K562 (cell line): ENCODE measurements around the gene LRFN2. TPM values are rescaled to one million over a fixed set of nuclear protein-coding genes. Genes with fewer than 3 reads are reported as not detected.

ENCODE experiments used
- ATAC-seq: fragments of 200-7000 bp; cut with Tn5 transposase; 3 replicates; pipeline ENCODE4 v1.9.1; 2020; ENCODE audit warnings: moderate library complexity
- BruUV-seq: library from RNA; stranded (reverse); fragments of 400-500 nt; replicated peaks from 2 replicates; lab custom pipeline; 2021; lab: Mats Ljungman, UMichigan
- CTCF ChIA-PET: fragments of 300-600 bp; formaldehyde crosslinking; extraction: SDS; loops from one replicate; lab custom pipeline; 2021; ENCODE audit warnings: low intra/inter-chr PET ratio; lab: Yijun Ruan, JAX
- POLR2A ChIA-PET: fragments of 300-600, 350-650 bp; sonication (Branson Sonifier 250); formaldehyde crosslinking; extraction: SDS; loops from one replicate; lab custom pipeline; 2021; ENCODE audit warnings: antibody characterized with exemption, inconsistent platforms; lab: Yijun Ruan, JAX
- DNase-seq, 4 experiments: peaks; one replicate each; pipeline versions ENCODE4 v3.0.0 to v3.0.0-alpha.2; 2011 to 2018; ENCODE audit warnings: low spot score in 3 of 4, mixed read lengths in 3 of 4; ENCODE audit errors: extremely low read depth in 1 of 4
- FAIRE-seq: peaks from 2 replicates; lab custom pipeline; 2011; peaks lifted over from hg19 to GRCh38; lab: Jason Lieb, UNC
- H2AFZ ChIP-seq: 2 replicates; pipeline ENCODE4 v1.6.0; 2011; ENCODE audit warnings: low read depth, low read length, control low read depth, inconsistent platforms
- H3K27ac ChIP-seq: fragments of 200-600 bp; 3 replicates; pipeline ENCODE4 v1.8.0; 2011; ENCODE audit warnings: low read depth, mild to moderate bottlenecking, control low read depth, inconsistent platforms, low read length, moderate library complexity, mixed read lengths; ENCODE audit errors: extremely low read depth
- H3K27me3 ChIP-seq, 2 experiments: fragments of 300-600 bp in 1 of 2; 2 replicates in 1 of 2; 3 replicates in 1 of 2; pipeline versions ENCODE4 v1.6.0 to v1.8.0; 2011; ENCODE audit warnings: inconsistent platforms in 2 of 2, low read length in 2 of 2, mild to moderate bottlenecking in 1 of 2, mixed read lengths in 1 of 2, moderate library complexity in 1 of 2; ENCODE audit not compliant: control insufficient read depth in 2 of 2, insufficient read depth in 2 of 2
- H3K36me3 ChIP-seq: fragments of 300-600 bp; 3 replicates; pipeline ENCODE4 v1.8.0; 2011; ENCODE audit warnings: mild to moderate bottlenecking, low read length, inconsistent platforms; ENCODE audit not compliant: control insufficient read depth, insufficient read depth
- H3K4me1 ChIP-seq, 2 experiments: fragments of 200-600 bp in 1 of 2; replicated peaks in 1 of 2; 2 replicates in 1 of 2; 3 replicates in 1 of 2; pipeline versions ENCODE4 v1.5.1 to v1.8.0; 2011; ENCODE audit warnings: inconsistent platforms in 2 of 2, low read length in 2 of 2, mild to moderate bottlenecking in 1 of 2, mixed read lengths in 1 of 2, moderate library complexity in 1 of 2; ENCODE audit not compliant: control insufficient read depth in 2 of 2, insufficient read depth in 2 of 2
- H3K4me2 ChIP-seq: 2 replicates; pipeline ENCODE4 v1.6.1; 2011; ENCODE audit warnings: low read length, control low read depth, inconsistent platforms, mixed read lengths; ENCODE audit not compliant: insufficient read depth
- H3K4me3 ChIP-seq: fragments of 200-600 bp; sonication (generic), shearing (Covaris generic); 2 replicates; pipeline ENCODE4 v1.5.1; 2016; ENCODE audit warnings: control low read depth, inconsistent platforms
- H3K79me2 ChIP-seq: fragments of 200-600 bp; 3 replicates; pipeline ENCODE4 v1.8.0; 2011; ENCODE audit warnings: low read length, inconsistent platforms; ENCODE audit not compliant: control insufficient read depth, insufficient read depth
- H3K9ac ChIP-seq, 2 experiments: 2 replicates each; pipeline versions ENCODE4 v1.6.0 to v1.6.1; 2011; ENCODE audit warnings: low read depth in 2 of 2, low read length in 2 of 2, control low read depth in 1 of 2, inconsistent platforms in 1 of 2, mild to moderate bottlenecking in 1 of 2, mixed read lengths in 1 of 2; ENCODE audit not compliant: insufficient read depth in 1 of 2
- H3K9me1 ChIP-seq: one replicate; pipeline ENCODE4 v1.6.0; 2011; ENCODE audit warnings: inconsistent platforms, mild to moderate bottlenecking, low read length, moderate library complexity; ENCODE audit not compliant: control insufficient read depth, insufficient read depth
- H3K9me3 ChIP-seq: replicated peaks from 2 replicates; pipeline ENCODE4 v1.5.1; 2011; ENCODE audit warnings: low read depth, low read length, inconsistent platforms; ENCODE audit not compliant: control insufficient read depth, insufficient read depth
- H4K20me1 ChIP-seq: replicated peaks from 2 replicates; pipeline ENCODE4 v1.6.1; 2011; ENCODE audit warnings: low read length, inconsistent platforms, mixed read lengths; ENCODE audit not compliant: control insufficient read depth, insufficient read depth
- KDM5B ChIP-seq: fragments of 200-600 bp; sonication (generic); IDR thresholded peaks from 2 replicates; pipeline ENCODE4 v1.6.1; 2012; ENCODE audit warnings: low read depth, mild to moderate bottlenecking, moderate library complexity, low read length, control low read depth, inconsistent platforms; ENCODE audit not compliant: insufficient replicate concordance
- SMARCB1 ChIP-seq: IDR thresholded peaks from 2 replicates; pipeline ENCODE4 v1.6.1; 2011; ENCODE audit warnings: improper control_type of control experiment, low read depth; ENCODE audit not compliant: insufficient read length
- ZNF311 ChIP-seq: fragments of 250-450 bp; sonication (Bioruptor Pico); IDR thresholded peaks from 2 replicates; pipeline ENCODE4 v1.4.0; 2020; ENCODE audit warnings: mild to moderate bottlenecking, moderate library complexity
- WGBS: fragments of 100-300 bp; shearing (Covaris generic); methylation state at CpG from one replicate; pipeline ENCODE4 v1.1.6; 2016; ENCODE audit warnings: low coverage, mixed read lengths; ENCODE audit not compliant: insufficient coverage; ENCODE audit errors: missing lambda C conversion rate; 5-methylcytosine and 5-hydroxymethylcytosine counted together
- in situ Hi-C: fragments of 300-500 bp; cut with MboI; formaldehyde crosslinking; loops from 4 replicates; pipeline ENCODE4 v1.15.0; 2018; ENCODE audit warnings: inconsistent platforms, mixed read lengths
- intact Hi-C: fragments of 100-400 bp; cut with micrococcal nuclease; formaldehyde crosslinking; loops from 2 replicates; pipeline ENCODE4 v1.14.2; 2022
- polyA plus RNA-seq, 8 experiments: library from polyadenylated mRNA; depleted of rRNA in 4 of 8; stranded (reverse) in 5 of 8; unstranded in 3 of 8; fragments of >200 nt; fragmentation: Nextera tagmentation in 2 of 8; fragmentation: Illumina TruSeq in 1 of 8; extraction: Ambion mirVana in 2 of 8; extraction: Trizol in 1 of 8; gene quantifications; 2 replicates each; pipeline versions ENCODE4 v1.2.1 to v1.2.3, GENCODE V29; 2011 to 2014; ENCODE audit warnings: inconsistent platforms in 1 of 8, missing spikeins in 1 of 8
- total RNA-seq, 7 experiments: library from RNA; depleted of rRNA in 6 of 7; stranded (reverse); fragments of >200 nt in 6 of 7; fragmentation: Illumina TruSeq in 2 of 7; extraction: Trizol in 2 of 7; gene quantifications; 2 replicates each; pipeline versions ENCODE4 v1.2.1 to v1.2.3, GENCODE V29; 2011 to 2021; ENCODE audit warnings: low replicate concordance in 1 of 7

Gene LRFN2
- total and polyA plus RNA-seq, 9 of the 15 experiments (the other 6 are each of a cell fraction or from before 2014, with no cell fraction given): not detected

GRCh38 chr6:40391851-40392517 is 195.2 kb downstream of the LRFN2 start:
- Histone ChIP-seq H3K36me3 (no peaks in the 10 kb centered on the region), H3K27ac (no peak overlapping the region), H3K4me2 (no peak overlapping the region), H3K9me1 (no peaks in the 10 kb centered on the region), H3K79me2 (no peaks in the 10 kb centered on the region), H3K4me3 (no peak overlapping the region), H3K9me3 (no peaks in the 10 kb centered on the region), H2AFZ (no peak overlapping the region), H3K9ac (no peak overlapping the region), H3K27me3 (peaks cover 28 to 56% of the 10 kb centered on the region in 2 experiments), H3K4me1 (peaks cover 0 to 9% of the 10 kb centered on the region in 2 experiments; a peak in 1 of 5 replicates), H4K20me1 (no peaks in the 10 kb centered on the region)
- intact Hi-C loops (no loop called here), in situ Hi-C loops (no loop called here)
- ChIA-PET POLR2A (no interaction called here), CTCF (no interaction called here)
- no peak for FAIRE-seq
- no TSS peak for BruUV-seq
- TF ChIP-seq ZNF311 (CRISPR knock-in tag): no peak
- no peak for DNase-seq
- no peak for ATAC-seq
- 3% methylated on average over 19 of the region's 40 CpGs for WGBS

- intact Hi-C loops (no loop called here), in situ Hi-C loops (no loop called here)
- POLR2A ChIA-PET: no interaction called here
- Histone ChIP-seq H3K27me3 (peaks cover 28 to 51% of the 10 kb centered on the region in 2 experiments), H3K4me3 (no peak overlapping the region), H3K27ac (no peak overlapping the region), H3K9ac (no peak overlapping the region), H4K20me1 (no peaks in the 10 kb centered on the region), H3K36me3 (no peaks in the 10 kb centered on the region), H2AFZ (no peak overlapping the region), H3K4me2 (no peak overlapping the region), H3K9me3 (no peaks in the 10 kb centered on the region), H3K4me1 (peaks cover 0 to 9% of the 10 kb centered on the region in 2 experiments; a peak in 1 of 5 replicates), H3K9me1 (no peaks in the 10 kb centered on the region), H3K79me2 (no peaks in the 10 kb centered on the region)
- 3% methylated on average over 3 of the region's 3 CpGs for WGBS
- TF ChIP-seq KDM5B: no peak
- no peak for TF ChIP-seq SMARCB1
- FAIRE-seq (no peak), DNase-seq (no peak), ATAC-seq (no peak)
- CTCF ChIA-PET: no interaction called here
- BruUV-seq: no TSS peak
Observed at GRCh38 chr6:40391086-40391485, 196.1 kb downstream of the LRFN2 start.
